CD14-positive monocyte (primary cell): ENCODE data around the gene ZNF256. TPM values are rescaled to one million over a fixed set of nuclear protein-coding genes. Genes with fewer than 3 reads are reported as not detected.

Source experiments
- DNase-seq, 3 donors: peaks; one replicate each; pipeline ENCODE4 v3.0.0-alpha.2; 2011 to 2022
- H2AFZ ChIP-seq: 2 replicates; pipeline ENCODE4 v1.6.0; 2012; ENCODE audit warnings: mild to moderate bottlenecking, low read depth, low read length, inconsistent platforms; ENCODE audit not compliant: insufficient read depth, poor library complexity, severe bottlenecking
- H3K27ac ChIP-seq, 2 donors: 1 replicate in 1 of 2; 2 replicates in 1 of 2; pipeline ENCODE4 v1.5.1; 2012 to 2013; ENCODE audit warnings: low read length in 2 of 2, control low read depth in 1 of 2, inconsistent platforms in 1 of 2, low read depth in 1 of 2, mild to moderate bottlenecking in 1 of 2
- H3K27me3 ChIP-seq, 2 donors: one replicate each; pipeline versions ENCODE4 v1.6.0 to v1.6.1; 2011 to 2013; ENCODE audit warnings: low read length in 2 of 2; ENCODE audit not compliant: control insufficient read depth in 2 of 2, insufficient read depth in 2 of 2
- H3K36me3 ChIP-seq, 2 donors: replicated peaks in 1 of 2; 1 replicate in 1 of 2; 2 replicates in 1 of 2; pipeline versions ENCODE4 v1.5.1 to v1.6.1; 2012 to 2013; ENCODE audit warnings: low read length in 2 of 2, control low read depth in 1 of 2, inconsistent platforms in 1 of 2, mild to moderate bottlenecking in 1 of 2; ENCODE audit not compliant: insufficient read depth in 2 of 2, control insufficient read depth in 1 of 2
- H3K4me1 ChIP-seq, 2 donors: 1 replicate in 1 of 2; 2 replicates in 1 of 2; pipeline versions ENCODE4 v1.5.1 to v1.6.1; 2012 to 2013; ENCODE audit warnings: low read length in 2 of 2, control low read depth in 1 of 2, inconsistent platforms in 1 of 2, mild to moderate bottlenecking in 1 of 2, moderate library complexity in 1 of 2; ENCODE audit not compliant: insufficient read depth in 2 of 2, control insufficient read depth in 1 of 2
- H3K4me2 ChIP-seq: replicated peaks from 2 replicates; pipeline ENCODE3; 2012; ENCODE audit warnings: low read length, moderate library complexity, mild to moderate bottlenecking; ENCODE audit not compliant: poor library complexity, severe bottlenecking; ENCODE audit errors: extremely low read depth
- H3K4me3 ChIP-seq, 3 experiments: fragments of 200-600 bp in 1 of 3; sonication (generic) in 1 of 3; replicated peaks in 1 of 3; 1 replicate in 2 of 3; 2 replicates in 1 of 3; pipeline ENCODE4 v1.5.1; 2011 to 2013; ENCODE audit warnings: low read length in 3 of 3, mild to moderate bottlenecking in 3 of 3, control low read depth in 2 of 3, low read depth in 2 of 3, inconsistent platforms in 1 of 3, moderate library complexity in 1 of 3
- H3K79me2 ChIP-seq: 2 replicates; pipeline ENCODE4 v1.6.0; 2012; ENCODE audit warnings: mild to moderate bottlenecking, control low read depth, inconsistent platforms, low read length, moderate library complexity; ENCODE audit not compliant: insufficient read depth
- H3K9ac ChIP-seq: 2 replicates; pipeline ENCODE4 v1.6.0; 2017; ENCODE audit warnings: low read length, mild to moderate bottlenecking; ENCODE audit not compliant: insufficient read depth, poor library complexity, severe bottlenecking
- H3K9me3 ChIP-seq, 2 donors: replicated peaks in 1 of 2; 1 replicate in 1 of 2; 2 replicates in 1 of 2; pipeline versions ENCODE4 v1.5.1 to v1.6.1; 2012 to 2013; ENCODE audit warnings: low read length in 2 of 2, control low read depth in 1 of 2; ENCODE audit not compliant: control insufficient read depth in 1 of 2, insufficient read depth in 1 of 2
- H4K20me1 ChIP-seq: 2 replicates; pipeline ENCODE4 v1.6.0; 2012; ENCODE audit warnings: mild to moderate bottlenecking, low read length, control low read depth, moderate library complexity; ENCODE audit not compliant: insufficient read depth
- H3K27ac Mint-ChIP-seq, 7 donors: one replicate each; pipeline ENCODE4 v1.8.0; 2020; ENCODE audit warnings: mild to moderate bottlenecking in 7 of 7, mixed read lengths in 7 of 7, moderate library complexity in 6 of 7, inconsistent platforms in 2 of 7
- H3K27me3 Mint-ChIP-seq, 3 donors: one replicate each; pipeline ENCODE4 v1.8.0; 2021 to 2022; ENCODE audit warnings: low read depth in 3 of 3, mild to moderate bottlenecking in 3 of 3, mixed read lengths in 3 of 3, moderate library complexity in 3 of 3, inconsistent platforms in 1 of 3
- H3K36me3 Mint-ChIP-seq, 2 donors: one replicate each; pipeline ENCODE4 v1.8.0; 2020; ENCODE audit warnings: mixed read lengths in 2 of 2, inconsistent platforms in 1 of 2, mild to moderate bottlenecking in 1 of 2
- H3K4me1 Mint-ChIP-seq: one replicate; pipeline ENCODE4 v1.8.0; 2020; ENCODE audit warnings: mild to moderate bottlenecking, mixed read lengths
- H3K4me3 Mint-ChIP-seq, 2 donors: one replicate each; pipeline ENCODE4 v1.8.0; 2020; ENCODE audit warnings: mild to moderate bottlenecking in 2 of 2, mixed read lengths in 2 of 2, moderate library complexity in 1 of 2
- H3K9me3 Mint-ChIP-seq, 7 donors: one replicate each; pipeline ENCODE4 v1.8.0; 2020 to 2022; ENCODE audit warnings: mixed read lengths in 7 of 7, mild to moderate bottlenecking in 6 of 7, moderate library complexity in 6 of 7, inconsistent platforms in 2 of 7
- WGBS: methylation state at CpG from one replicate; pipeline ENCODE4 v1.1.5; 2013; ENCODE audit warnings: missing lambda C conversion rate; ENCODE audit not compliant: insufficient coverage; 5-methylcytosine and 5-hydroxymethylcytosine counted together
- intact Hi-C, 2 donors: fragments of 100-400 bp; cut with micrococcal nuclease; formaldehyde crosslinking; loops; one replicate each; pipeline versions ENCODE4 v1.15.0 to v1.15.1; 2023
- polyA plus RNA-seq, 3 donors: library from polyadenylated mRNA; depleted of rRNA in 1 of 3; unstranded in 2 of 3; stranded (reverse) in 1 of 3; fragments of 300-500 nt in 2 of 3; fragments of >200 nt in 1 of 3; fragmentation: Illumina TruSeq in 2 of 3; gene quantifications; 1 replicate in 2 of 3; 2 replicates in 1 of 3; pipeline ENCODE4 v1.2.3, GENCODE V29; 2012 to 2021
- TF ChIP-seq, protein P1 (sequence below): fragments of 200-600 bp; IDR thresholded peaks from one replicate; pipeline ENCODE4 v1.8.0; 2022; ENCODE audit warnings: antibody characterized with exemption, mild to moderate bottlenecking

ZNF256 gene
- polyA plus RNA-seq, 3 donors: 0.51 to 1.3 (median 0.85) TPM

DNA sequence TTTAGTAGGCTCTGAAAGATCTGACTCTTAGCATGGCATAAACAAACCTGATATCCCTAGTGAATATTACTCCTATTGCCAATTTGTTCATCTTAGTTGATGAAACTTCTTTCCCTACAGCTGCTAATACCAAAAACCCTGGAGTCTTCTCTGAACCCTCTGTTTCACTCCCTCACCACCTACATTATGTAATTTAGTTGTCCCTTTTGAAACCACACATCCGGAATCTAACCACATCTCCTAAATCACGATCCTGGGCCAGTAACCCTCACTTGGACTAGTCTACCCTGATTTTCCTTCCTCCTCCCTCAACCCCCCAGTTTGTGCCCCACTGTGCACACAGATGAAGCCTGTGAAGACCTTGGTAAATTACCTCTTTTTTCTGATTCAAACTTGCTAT is 1.2 kb downstream of the ZNF256 start:
- Histone ChIP-seq H3K27me3 (no peaks in the 10 kb centered on the region), H3K4me3 (peak overlapping the region in 1 of 3 experiments; percentile 87), H3K79me2 (peaks cover 5% of the 10 kb centered on the region), H3K9me3 (peaks cover 88 to 91% of the 10 kb centered on the region in 2 donors), H3K4me2 (peak overlapping the region; percentile 88), H3K4me1 (peaks cover 12 to 19% of the 10 kb centered on the region in 2 donors), H4K20me1 (no peaks in the 10 kb centered on the region), H2AFZ (peak overlapping the region; percentile 89), H3K36me3 (peaks cover 21 to 32% of the 10 kb centered on the region in 2 donors), H3K27ac (no peak overlapping the region), H3K9ac (no peak overlapping the region)
- peaks cover 64 to 97% (median 93%) of the 10 kb centered on the region in 7 donors for H3K9me3 Mint-ChIP-seq
- H3K4me1 Mint-ChIP-seq: peaks cover 20% of the 10 kb centered on the region
- H3K36me3 Mint-ChIP-seq: peaks cover 43 to 45% of the 10 kb centered on the region in 2 donors
- no peak for DNase-seq
- peaks cover 0 to 2% (median 0%) of the 10 kb centered on the region in 3 donors for H3K27me3 Mint-ChIP-seq
- 48% methylated on average over 2 of the region's 2 CpGs for WGBS
- TF ChIP-seq, protein P1, sequence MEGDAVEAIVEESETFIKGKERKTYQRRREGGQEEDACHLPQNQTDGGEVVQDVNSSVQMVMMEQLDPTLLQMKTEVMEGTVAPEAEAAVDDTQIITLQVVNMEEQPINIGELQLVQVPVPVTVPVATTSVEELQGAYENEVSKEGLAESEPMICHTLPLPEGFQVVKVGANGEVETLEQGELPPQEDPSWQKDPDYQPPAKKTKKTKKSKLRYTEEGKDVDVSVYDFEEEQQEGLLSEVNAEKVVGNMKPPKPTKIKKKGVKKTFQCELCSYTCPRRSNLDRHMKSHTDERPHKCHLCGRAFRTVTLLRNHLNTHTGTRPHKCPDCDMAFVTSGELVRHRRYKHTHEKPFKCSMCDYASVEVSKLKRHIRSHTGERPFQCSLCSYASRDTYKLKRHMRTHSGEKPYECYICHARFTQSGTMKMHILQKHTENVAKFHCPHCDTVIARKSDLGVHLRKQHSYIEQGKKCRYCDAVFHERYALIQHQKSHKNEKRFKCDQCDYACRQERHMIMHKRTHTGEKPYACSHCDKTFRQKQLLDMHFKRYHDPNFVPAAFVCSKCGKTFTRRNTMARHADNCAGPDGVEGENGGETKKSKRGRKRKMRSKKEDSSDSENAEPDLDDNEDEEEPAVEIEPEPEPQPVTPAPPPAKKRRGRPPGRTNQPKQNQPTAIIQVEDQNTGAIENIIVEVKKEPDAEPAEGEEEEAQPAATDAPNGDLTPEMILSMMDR: no peak
- no peak overlapping the region for H3K27ac Mint-ChIP-seq
- intact Hi-C loops: no loop called here
- peak overlapping the region; percentile 11 to 22 for H3K4me3 Mint-ChIP-seq

DNA sequence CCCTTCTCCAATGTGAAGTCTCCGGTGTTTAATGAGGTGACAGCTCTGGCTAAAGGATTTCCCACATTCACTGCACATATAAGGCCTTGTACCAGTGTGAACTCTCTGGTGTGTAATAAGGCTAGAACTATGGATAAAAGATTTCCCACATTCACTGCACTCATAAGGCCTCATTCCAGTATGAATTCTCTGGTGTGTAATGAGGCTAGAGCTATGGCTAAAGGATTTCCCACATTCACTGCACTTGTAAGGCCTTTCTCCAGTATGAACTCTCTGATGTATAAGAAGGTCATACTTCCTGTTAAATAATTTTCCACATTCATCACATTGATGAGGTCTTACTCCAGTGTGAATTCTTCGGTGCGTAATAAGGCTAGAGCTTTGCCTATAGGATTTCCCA is 5.9 kb downstream of the ZNF256 start:
- DNase-seq: no peak
- H3K9me3 Mint-ChIP-seq: peaks cover 73 to 97% (median 94%) of the 10 kb centered on the region in 7 donors
- H3K27me3 Mint-ChIP-seq: peaks cover 0 to 2% (median 0%) of the 10 kb centered on the region in 3 donors
- Histone ChIP-seq H3K27me3 (no peaks in the 10 kb centered on the region), H3K79me2 (peaks cover under 1% of the 10 kb centered on the region), H3K9ac (no peak overlapping the region), H3K36me3 (peaks cover 22 to 41% of the 10 kb centered on the region in 2 donors), H3K27ac (no peak overlapping the region), H3K4me3 (peak overlapping the region in 1 of 3 experiments; percentile 24), H3K9me3 (peaks cover 75 to 93% of the 10 kb centered on the region in 2 donors), H2AFZ (no peak overlapping the region), H4K20me1 (no peaks in the 10 kb centered on the region), H3K4me1 (peaks cover 3 to 4% of the 10 kb centered on the region in 2 donors), H3K4me2 (no peak overlapping the region)
- no peak overlapping the region for H3K27ac Mint-ChIP-seq
- H3K4me3 Mint-ChIP-seq: no peak overlapping the region
- peaks cover 52 to 75% of the 10 kb centered on the region in 2 donors for H3K36me3 Mint-ChIP-seq
- WGBS: no CpG with 5 or more reads among the region's 3 CpGs
- TF ChIP-seq, protein P1: no peak
- peaks cover 10% of the 10 kb centered on the region for H3K4me1 Mint-ChIP-seq
- intact Hi-C loops: no loop called here
